Ectodermal cell (in vitro differentiated cells): ENCODE measurements around the gene TFAP2C.

ENCODE experiments used
- H3K27ac ChIP-seq: 2 replicates; pipeline ENCODE4 v1.7.0; 2013; ENCODE audit warnings: mild to moderate bottlenecking, low read depth, low read length; ENCODE audit not compliant: insufficient read depth, poor library complexity, severe bottlenecking
- H3K27me3 ChIP-seq: 2 replicates; pipeline ENCODE4 v1.7.0; 2013; ENCODE audit warnings: mild to moderate bottlenecking, low read length; ENCODE audit not compliant: insufficient read depth, control insufficient read depth, poor library complexity, severe bottlenecking
- H3K36me3 ChIP-seq: one replicate; pipeline ENCODE4 v1.7.0; 2013; ENCODE audit warnings: low read length; ENCODE audit not compliant: control insufficient read depth, insufficient read depth
- H3K4me1 ChIP-seq: one replicate; pipeline ENCODE4 v1.7.0; 2013; ENCODE audit warnings: low read length; ENCODE audit not compliant: control insufficient read depth, insufficient read depth
- H3K4me3 ChIP-seq: 2 replicates; pipeline ENCODE4 v1.7.0; 2013; ENCODE audit warnings: low read depth, low read length, control low read depth; ENCODE audit not compliant: insufficient read depth
- H3K9me3 ChIP-seq: 2 replicates; pipeline ENCODE4 v1.7.0; 2013; ENCODE audit warnings: mild to moderate bottlenecking, low read length, moderate library complexity; ENCODE audit not compliant: control insufficient read depth
- WGBS, 2 experiments: methylation state at CpG; one replicate each; pipeline ENCODE4 v1.1.7; 2013; ENCODE audit warnings: missing lambda C conversion rate in 2 of 2; 5-methylcytosine and 5-hydroxymethylcytosine counted together

Gene TFAP2C

DNA sequence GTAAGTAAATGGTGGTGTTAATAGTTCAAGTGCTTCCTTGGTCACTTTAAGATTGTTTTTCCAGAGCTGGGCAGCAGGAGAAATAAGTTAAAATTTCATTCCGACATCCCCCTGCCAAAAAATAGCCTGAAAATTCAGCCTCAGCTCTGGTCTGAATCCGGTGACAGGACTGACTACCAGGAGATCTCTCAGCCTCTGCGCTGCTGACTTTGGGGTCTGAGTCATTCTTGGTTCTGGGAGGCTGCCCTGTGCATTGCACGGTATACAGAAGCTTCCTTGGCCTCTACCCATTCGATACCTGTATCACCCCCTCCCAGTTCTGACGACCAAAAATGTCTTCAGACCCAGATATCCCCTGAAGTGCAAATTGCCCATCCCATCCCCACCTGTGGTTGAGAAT, 36.3 kb upstream of the TFAP2C start:
- 72 to 79% methylated on average over 6 of the region's 6 CpGs for WGBS, 2 experiments

DNA sequence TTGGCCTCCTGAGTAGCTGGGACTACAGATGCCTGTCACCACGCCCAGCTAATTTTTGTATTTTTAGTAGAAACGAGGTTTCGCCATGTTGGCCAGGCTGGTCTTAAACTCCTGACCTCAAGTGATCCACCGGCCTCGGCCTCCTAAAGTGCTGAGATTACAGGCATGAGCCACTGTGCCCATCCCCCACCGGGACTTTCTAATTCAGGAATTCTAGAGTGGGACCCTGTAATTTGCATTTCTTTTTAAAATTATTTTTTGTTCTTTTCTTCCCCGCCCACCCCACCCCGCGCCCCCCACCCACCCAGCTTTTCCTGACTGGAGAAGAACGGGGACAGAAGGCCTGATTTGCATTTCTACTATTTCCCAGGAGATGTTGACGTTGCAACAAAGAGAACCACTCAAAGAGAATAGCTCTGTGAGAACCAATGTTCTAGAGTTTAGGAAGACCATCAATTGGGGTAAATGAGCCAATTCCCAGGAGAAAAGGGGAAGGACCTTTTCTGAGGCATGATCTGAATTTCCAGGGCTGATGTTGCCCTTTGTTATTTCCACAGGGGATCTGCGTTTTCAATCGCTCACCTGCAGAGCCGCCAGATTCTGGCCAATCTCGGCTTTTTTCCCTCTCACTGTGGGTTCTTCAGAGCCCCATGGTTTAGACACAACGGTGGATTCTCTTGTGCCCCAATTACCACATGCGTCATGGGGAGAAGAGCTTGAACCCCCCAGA, 33.2 kb upstream of the TFAP2C start:
- Histone ChIP-seq H3K27ac (no peak overlapping the region), H3K27me3 (no peaks in the 10 kb centered on the region)
- 77 to 79% methylated on average over 14 of the region's 17 CpGs for WGBS, 2 experiments

More for the DNA sequence above, 36.3 kb upstream of the TFAP2C start:
- Histone ChIP-seq H3K4me3 (no peak overlapping the region), H3K36me3 (no peaks in the 10 kb centered on the region), H3K27me3 (no peaks in the 10 kb centered on the region), H3K4me1 (no peaks in the 10 kb centered on the region), H3K9me3 (no peaks in the 10 kb centered on the region), H3K27ac (no peak overlapping the region)

DNA sequence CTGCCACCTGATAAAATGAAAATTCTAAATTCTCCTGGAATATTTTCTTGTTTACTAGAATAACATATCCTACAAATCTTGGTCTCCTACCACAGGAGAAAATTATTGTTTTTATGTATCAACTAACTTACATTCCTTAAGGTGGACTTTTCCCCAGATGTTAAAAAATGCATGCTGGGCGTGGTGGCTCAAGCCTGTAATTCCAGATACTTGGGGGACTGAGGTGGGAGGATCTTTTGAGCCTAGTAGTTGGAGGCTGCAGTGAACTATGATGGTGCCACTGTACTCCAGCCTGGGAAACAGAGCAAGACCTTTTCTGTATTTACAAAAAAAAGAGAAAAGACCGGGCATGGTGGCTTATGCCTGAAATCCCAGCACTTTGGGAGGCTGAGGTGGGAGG, 27.9 kb upstream of the TFAP2C start:
- no peaks in the 10 kb centered on the region for H3K36me3 ChIP-seq
- no peak overlapping the region for H3K4me3 ChIP-seq
- H3K4me1 ChIP-seq, result no peaks in the 10 kb centered on the region
- H3K27me3 ChIP-seq, result no peaks in the 10 kb centered on the region
- no peaks in the 10 kb centered on the region for H3K9me3 ChIP-seq
- 85 to 92% methylated on average over 2 of the region's 2 CpGs for whole genome bisulfite sequencing, 2 experiments
- H3K27ac ChIP-seq, result no peak overlapping the region

More for the DNA sequence above, 33.2 kb upstream of the TFAP2C start:
- H3K4me1 ChIP-seq, result no peaks in the 10 kb centered on the region
- no peaks in the 10 kb centered on the region for H3K9me3 ChIP-seq
- no peaks in the 10 kb centered on the region for H3K36me3 ChIP-seq
- no peak overlapping the region for H3K4me3 ChIP-seq

DNA sequence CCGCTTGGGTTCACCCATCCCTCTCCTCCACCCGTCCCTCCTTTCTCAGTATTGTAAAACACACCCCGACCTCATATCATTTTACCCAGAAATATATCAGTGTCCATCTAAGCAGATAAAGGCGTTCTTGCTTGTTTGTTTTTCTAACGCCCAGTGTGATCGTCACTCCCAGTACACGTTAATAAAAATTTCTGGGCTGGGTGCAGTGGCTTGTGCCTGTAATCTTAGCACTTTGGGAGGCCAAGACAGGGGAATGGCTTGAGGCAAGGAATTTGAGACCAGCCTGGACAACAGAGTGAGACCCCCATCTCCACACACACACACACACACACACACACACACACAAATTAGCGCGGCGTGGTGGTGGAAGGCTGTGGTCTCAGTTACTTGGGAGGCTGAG, 24.4 kb upstream of the TFAP2C start:
- Histone ChIP-seq H3K27me3 (no peaks in the 10 kb centered on the region), H3K9me3 (no peaks in the 10 kb centered on the region), H3K4me3 (no peak overlapping the region), H3K36me3 (no peaks in the 10 kb centered on the region), H3K4me1 (no peaks in the 10 kb centered on the region), H3K27ac (no peak overlapping the region)
- 91 to 92% methylated on average over 7 to 10 of the region's 10 CpGs for WGBS, 2 experiments

DNA sequence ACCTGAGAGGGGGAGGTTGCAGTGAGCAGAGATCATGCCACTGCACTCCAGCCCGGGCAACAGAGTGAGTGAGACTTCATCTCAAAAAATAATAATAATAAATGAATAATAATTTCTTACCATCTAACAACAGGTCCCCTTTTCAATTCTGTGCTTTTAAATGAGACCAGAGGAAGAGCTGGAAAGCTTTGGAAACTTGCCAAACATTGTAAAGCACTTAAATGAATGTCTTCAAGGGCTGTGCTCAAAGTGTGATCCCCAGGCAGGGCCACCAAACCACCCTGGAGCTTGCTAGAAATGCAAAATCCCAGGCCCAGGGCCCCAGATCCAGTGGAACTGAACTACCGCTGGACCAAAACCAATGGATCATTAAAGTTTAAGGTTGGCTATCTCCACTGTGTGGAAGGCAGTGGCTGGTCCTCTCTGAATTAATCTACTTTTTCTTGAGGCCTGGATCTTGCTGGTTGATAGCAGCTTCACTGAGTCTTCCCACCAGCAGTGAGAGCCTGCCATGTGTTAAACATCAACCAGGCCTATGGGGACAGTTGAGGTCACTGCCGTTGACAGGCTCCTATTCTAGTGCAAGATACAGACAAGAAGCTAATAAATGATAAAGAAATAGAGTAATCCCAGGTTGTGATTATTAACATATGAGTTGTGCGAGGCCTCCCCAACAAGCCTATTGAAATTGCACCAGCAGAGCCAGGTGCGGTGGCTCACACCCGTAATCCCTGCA, 23.7 kb upstream of the TFAP2C start:
- 92 to 95% methylated on average over 5 to 6 of the region's 6 CpGs for WGBS, 2 experiments
- H3K4me1 ChIP-seq, result no peaks in the 10 kb centered on the region
- H3K36me3 ChIP-seq, result no peaks in the 10 kb centered on the region
- H3K4me3 ChIP-seq, result no peak overlapping the region
- no peaks in the 10 kb centered on the region for H3K9me3 ChIP-seq
- H3K27me3 ChIP-seq, result no peaks in the 10 kb centered on the region
- no peak overlapping the region for H3K27ac ChIP-seq

DNA sequence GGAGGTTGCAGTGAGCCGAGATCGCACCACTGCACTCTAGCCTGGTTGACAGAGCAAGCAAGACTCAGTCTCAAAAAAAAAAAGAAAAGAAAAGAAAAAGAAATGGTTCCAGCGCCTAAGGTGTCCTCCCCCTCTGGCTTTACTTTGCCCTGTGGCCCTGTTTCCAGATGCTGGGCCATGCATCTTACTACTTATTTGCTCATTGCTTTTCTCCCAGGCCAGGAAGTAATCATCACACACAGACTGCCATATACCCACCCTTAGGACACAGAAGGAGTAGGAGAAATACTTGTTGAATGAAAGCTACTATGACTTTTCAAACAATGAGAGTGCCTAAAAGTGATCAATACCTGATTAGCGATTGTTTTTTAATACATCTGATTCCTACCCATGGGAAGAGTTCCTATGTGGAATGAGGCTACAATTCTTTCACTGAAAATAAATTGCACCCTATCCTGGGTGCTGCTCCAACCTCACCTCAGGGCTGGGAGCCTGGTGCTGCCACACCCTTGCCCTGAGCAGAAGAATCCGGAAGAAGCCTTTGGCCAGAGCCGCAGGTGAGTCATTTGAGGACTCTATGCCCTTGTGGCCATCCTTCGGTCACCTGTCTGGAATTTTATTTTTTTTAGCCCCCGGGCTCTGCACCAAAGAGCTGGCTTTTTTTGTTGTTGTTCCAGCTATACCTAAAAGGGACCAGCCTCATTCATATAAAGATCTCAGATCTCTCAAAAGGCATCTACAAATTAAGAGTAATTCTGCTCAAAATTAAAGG, 22.7 kb upstream of the TFAP2C start:
- Histone ChIP-seq H3K27me3 (no peaks in the 10 kb centered on the region), H3K36me3 (no peaks in the 10 kb centered on the region), H3K4me3 (no peak overlapping the region), H3K9me3 (no peaks in the 10 kb centered on the region), H3K4me1 (no peaks in the 10 kb centered on the region), H3K27ac (no peak overlapping the region)
- 93 to 95% methylated on average over 8 of the region's 8 CpGs for WGBS, 2 experiments

DNA sequence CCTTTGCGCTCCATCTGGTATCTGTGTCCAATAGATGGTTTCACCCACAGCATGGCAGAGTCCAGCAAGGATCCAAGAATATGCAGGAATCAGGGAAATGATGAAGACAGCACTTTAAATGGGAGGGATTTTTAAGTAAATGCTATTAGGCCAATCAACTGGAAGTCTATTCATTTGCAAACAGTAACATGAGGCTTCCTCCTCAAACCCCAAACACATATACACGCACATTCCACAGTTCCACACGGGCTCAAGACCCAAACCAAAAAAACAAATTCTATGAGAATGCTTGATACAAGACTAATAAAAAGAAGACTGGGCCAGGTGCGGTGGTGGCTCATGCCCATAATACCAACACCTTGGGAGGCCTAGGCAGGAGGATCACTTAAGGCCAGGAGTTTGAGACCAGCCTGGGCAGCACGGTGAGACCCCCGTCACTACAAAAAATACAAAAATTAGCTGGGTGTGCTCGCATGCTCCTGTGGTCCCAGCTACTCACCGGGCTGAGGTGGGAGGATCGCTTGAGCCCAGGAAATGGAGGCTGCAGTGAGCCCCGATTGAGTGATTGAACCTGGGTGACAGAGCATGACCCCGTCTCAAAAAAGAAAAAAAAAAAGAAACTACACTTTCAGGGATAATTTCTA, 21.9 kb upstream of the TFAP2C start:
- Histone ChIP-seq H3K4me3 (no peak overlapping the region), H3K27ac (no peak overlapping the region), H3K4me1 (no peaks in the 10 kb centered on the region), H3K27me3 (no peaks in the 10 kb centered on the region), H3K36me3 (no peaks in the 10 kb centered on the region), H3K9me3 (no peaks in the 10 kb centered on the region)
- 91 to 93% methylated on average over 10 to 11 of the region's 11 CpGs for WGBS, 2 experiments

DNA sequence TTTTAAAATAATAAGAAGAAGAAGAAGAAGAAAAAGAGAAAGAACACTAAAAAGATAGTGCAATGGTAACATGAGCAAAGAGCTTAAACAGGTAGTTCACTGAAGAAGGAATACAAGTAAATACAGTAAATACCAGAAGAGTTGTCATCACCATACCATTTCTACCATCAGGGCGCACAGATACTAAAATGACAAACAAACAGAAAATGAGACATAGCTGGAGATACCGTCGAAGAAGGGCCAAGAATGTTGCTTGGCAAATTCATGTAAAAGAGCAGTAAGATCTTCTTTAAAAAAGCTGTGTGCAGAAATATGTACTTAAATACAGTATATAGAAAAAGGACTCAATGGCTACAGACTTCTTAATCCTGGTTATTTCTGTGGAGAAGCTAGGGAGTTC, 20.7 kb upstream of the TFAP2C start:
- no peak overlapping the region for H3K4me3 ChIP-seq
- no peaks in the 10 kb centered on the region for H3K4me1 ChIP-seq
- H3K36me3 ChIP-seq, result no peaks in the 10 kb centered on the region
- no peaks in the 10 kb centered on the region for H3K27me3 ChIP-seq
- no peak overlapping the region for H3K27ac ChIP-seq
- 88 to 95% methylated on average over 3 of the region's 3 CpGs for WGBS, 2 experiments
- H3K9me3 ChIP-seq, result no peaks in the 10 kb centered on the region

DNA sequence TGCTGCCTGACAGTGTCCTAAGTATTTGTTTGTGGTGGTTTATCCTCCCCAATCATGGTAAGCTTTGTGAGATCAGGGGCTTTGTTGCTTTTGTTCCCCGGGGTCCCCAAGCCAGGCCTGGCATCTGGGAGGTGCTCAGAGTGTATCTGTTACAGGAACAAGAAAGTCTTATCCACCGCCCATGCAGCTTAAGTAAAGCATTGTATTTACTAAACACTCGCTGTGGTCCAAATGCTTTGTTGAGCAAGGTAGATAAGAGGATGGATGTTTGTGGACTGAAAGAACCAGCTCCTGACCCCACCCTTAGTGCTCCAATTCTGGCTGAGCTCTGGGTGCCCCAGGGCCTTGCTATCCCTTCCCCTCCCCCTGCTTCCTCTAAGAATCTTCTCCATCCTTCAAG, 19.8 kb upstream of the TFAP2C start:
- WGBS, 2 experiments, result 85 to 90% methylated on average over 3 of the region's 3 CpGs
- Histone ChIP-seq H3K36me3 (no peaks in the 10 kb centered on the region), H3K27ac (no peak overlapping the region), H3K27me3 (no peaks in the 10 kb centered on the region), H3K9me3 (no peaks in the 10 kb centered on the region), H3K4me1 (no peaks in the 10 kb centered on the region), H3K4me3 (no peak overlapping the region)

DNA sequence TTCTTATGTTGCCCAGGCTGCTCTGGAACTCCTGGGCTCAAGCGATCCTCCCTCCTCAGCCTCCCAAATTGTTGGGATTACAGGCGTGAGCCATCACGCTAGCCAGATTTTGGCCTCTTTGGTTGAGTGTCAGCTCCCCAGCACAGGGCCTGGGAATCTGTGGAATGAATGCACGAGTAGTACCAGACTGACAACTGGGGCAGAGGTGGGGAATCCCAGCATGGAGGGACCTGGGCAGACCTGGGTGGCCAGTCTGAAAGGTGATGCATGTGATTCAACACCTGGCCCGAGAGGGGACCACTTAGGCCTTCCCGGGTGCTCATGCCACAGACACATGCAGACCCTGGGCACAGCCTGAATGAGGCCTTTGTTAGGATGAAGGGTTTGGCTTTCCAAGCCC, 19.0 kb upstream of the TFAP2C start:
- H3K4me3 ChIP-seq, result no peak overlapping the region
- no peaks in the 10 kb centered on the region for H3K36me3 ChIP-seq
- H3K27me3 ChIP-seq, result no peaks in the 10 kb centered on the region
- no peaks in the 10 kb centered on the region for H3K9me3 ChIP-seq
- WGBS, 2 experiments, result 94% methylated on average over 6 of the region's 6 CpGs
- H3K27ac ChIP-seq, result no peak overlapping the region
- no peaks in the 10 kb centered on the region for H3K4me1 ChIP-seq
